ENCODE measurements around the gene MINK1.
"Not testable (repeated sequence)": the region's sequence is repeated elsewhere in the genome, so short reads cannot be mapped to it uniquely, and the experiment has no call there.

MINK1 gene

DNA sequence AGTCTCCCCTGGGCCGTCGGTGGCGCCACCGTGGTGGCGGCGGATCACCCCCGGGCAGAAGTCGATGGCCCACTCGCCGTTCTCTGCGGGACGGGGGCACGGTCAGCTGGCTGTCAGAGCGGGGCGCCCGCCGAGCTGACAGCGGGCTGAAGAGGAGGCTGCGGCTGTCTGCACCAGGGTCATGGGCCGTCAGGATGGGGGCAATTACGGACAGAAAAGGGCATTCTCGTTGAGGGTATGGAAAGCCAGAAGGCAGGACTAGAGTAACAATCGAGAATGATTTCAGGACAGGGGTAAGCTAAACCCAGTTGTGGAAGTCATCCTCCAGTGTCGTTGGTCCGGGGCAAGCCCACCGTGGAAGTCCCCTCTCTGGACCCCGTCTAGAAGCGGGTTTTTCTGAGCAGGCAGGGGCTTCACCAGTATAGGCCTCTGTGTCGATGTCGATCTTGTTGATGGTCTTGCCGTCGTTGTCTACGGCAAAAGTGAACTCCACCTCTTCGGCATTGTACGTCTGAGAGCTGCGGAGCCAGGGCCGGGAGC is 68.0 kb downstream of the MINK1 start:
- no peak for DNase-seq

DNA sequence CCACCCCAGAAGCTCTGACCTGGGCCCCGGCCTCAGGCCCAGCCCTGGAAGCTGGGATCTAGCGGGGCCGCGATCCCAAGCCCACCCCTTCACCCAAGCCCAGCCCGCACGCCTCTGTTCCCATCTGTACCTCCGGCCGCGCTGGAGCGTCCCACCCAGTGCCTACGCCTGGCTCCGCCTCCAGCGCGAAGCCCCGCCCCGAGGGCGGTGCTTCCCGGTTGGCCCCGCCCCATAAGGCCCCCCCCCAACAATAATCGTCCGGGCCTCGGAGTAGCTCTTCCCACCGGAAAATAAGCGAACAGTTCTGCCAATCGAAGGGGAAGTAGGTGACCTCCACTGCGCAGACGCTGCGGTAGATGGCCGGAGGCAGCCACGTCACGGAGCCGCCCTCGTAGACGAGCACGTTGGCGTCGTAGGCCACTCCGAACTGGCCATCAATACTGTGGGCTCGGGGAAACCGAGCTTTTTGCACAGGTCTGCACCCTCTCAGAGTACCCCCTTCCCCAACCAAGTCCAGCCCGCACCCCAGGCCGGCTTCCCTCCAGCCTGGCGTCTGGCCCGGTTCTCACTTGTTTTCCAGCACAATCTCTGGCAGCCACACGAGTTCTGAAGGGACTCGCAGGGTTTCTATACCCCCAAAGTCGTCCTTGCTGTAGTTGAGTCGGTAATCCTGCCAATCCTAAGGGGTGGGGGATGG is 68.7 kb downstream of the MINK1 start:
- no peak for DNase-seq

DNA sequence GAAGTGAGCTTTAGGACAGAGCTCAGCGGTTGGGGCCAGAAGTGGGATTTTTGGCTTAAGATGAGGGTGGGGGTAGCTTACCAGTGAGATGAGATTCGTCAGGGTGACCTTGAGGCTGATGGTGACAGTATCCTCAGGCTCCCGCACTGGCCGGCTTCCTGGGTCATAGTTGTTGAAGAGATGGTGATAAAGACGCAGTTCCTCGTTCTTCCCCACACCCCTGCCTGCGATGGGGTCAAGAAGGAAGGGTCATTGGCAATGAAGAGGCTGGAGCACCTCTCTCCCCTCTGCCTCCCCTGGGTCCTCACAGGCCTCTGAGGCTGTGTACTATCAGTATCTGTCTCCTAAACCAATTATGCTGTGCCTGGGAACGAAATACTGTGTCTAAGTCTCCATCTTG is 69.4 kb downstream of the MINK1 start:
- DNase-seq = no peak

DNA sequence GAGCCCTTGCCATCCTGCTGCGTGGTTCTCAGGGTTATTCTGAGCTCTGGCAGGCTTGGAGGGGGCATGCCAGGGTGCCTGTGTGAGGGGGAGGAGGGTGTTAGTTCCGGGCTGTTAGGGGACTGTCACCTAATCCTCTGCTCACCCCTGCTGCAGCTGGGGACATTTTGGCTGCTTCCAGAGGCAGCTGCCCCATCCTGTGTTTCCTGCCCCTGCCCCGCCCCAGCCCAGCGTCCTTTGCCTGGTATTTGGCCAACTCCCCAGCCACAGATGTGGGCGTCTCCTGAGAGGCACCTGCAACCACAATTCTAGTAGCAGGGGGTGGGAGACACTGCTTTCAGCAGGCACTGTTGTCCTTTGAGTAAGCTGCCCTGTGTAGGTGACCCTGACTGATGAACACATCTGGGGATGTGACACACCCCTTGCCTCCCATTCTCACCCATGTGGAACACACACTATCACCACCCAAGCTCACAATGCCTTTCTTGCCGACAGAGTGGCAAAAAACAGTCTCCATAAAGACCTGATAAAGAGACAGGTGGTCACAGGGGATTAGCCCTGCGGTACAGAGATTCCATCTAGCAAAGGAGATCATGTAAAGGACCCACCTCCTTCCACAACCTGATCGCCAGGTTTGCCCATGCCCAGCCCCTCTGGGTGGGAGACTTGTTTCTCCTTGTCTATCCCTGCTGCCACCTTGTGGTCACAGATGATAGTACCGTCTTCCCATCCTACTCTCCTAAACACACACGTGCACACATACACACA is 70.1 kb downstream of the MINK1 start, which contains the start of gene CHRNE:
Gene CHRNE (minus strand): TSS at position 48 of the 768 bp plus-strand sequence. CDS start 35 bp downstream, at position 13.
- peak; percentile 89 for DNase-seq

DNA sequence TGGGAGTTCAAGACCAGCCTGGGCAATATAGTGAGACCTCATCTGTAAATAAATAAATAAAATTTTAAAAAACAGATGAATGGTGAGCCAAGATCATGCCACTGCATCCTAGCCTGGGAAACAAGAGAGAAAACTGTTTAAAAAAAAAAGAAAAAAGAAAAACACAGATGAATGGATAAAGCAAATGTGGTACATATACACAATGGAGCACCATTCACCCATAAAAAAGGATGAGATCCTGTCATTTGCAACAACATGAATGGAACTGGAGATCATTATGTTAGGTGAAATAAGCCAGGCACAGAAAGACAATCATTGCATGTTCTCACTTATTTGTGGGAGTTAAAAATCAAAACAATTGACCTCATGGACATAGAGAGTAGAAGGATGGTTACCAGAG is 73.5 kb downstream of the MINK1 start:
- DNase-seq = not testable (repeated sequence)

DNA sequence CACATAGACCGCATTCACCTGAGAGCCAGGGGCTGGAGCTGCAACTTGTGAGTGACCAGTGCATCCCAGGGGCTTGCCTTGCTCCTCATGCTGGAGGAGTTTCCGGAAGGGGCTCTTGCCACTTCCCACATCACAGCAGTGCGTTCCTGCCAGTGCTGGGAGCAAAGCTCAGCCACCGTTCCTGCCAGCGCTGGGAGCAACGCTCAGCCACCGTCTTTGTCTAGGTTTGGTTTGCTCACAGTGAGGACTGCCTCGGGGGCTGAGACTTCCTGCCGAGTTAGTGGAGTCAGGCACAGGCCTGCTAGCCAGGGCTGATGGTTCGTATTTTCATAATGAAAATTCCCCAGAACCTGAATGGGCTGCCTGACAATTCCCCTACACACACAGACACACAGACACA is 75.2 kb downstream of the MINK1 start:
- DNase-seq = peak; percentile 85

DNA sequence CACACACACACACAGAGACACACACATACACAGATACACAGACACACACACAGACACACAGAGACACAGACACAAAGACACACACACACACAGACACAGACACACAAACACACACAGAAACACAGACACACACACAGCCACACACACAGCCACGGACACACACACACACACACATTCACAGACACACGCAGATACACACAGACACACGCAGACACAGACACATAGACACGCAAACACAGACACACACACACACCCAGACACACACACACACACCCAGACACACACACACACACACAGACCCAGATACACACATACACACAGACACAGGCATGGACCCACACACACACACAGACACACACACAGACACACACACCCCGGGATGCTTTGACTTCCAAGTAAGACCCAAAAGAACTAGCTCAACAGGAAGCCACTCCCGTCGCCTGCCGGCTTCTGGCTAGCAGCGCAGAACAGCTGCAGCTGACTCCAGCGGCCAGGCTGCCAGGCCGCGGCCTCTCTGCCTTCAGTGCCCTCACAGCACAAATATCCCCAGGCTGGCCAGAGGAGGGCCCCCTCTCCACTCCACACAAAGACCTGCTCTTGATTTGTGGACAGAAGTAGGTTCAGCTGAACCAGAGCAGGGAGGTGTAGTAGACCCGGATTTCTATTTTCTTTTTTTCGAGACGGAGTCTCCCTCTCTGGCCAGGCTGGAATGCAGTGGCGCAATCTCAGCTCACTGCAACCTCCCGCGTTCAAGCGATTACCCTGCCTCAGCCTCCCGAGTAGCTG is 75.8 kb downstream of the MINK1 start:
- peak; percentile 83 for DNase-seq

DNA sequence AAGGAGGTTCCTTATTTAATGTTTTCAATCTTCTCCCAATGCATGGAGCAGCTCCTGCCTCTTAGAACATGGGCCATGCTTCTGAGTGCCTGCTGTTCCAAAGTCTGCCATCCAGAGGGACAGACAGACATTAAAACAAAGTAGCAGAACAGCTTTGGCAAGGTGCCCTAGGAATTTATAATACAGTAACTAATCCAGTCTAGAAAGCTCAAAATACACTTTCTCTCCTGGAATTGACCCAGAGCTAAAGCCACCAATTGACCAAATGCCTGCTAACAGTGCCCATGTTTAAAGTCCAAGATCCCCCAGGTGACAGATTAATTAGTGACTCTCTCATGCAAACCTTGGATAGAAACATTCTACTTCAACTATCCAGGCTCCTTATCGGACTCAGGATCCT is 80.9 kb downstream of the MINK1 start:
- DNase-seq = no peak

DNA sequence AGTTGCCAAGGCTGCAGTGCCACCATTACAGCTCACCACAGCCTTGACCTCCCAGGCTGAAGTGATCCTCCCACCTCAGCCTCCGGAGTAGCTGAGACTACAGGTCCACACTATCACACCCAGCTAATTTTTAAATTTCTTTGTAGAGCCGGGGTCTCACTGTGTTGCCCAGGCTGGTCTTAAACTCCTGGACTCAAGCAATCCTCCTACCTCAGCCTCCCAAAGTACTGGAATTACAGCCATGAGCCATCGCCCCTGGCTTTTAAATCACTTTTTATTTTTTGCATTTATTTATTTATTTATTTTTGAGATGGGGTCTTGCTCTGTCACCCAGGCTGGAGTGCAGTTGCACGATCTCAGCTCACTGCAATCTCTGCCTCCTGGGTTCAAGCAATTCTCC is 81.4 kb downstream of the MINK1 start:
- DNase-seq = not testable (repeated sequence)

DNA sequence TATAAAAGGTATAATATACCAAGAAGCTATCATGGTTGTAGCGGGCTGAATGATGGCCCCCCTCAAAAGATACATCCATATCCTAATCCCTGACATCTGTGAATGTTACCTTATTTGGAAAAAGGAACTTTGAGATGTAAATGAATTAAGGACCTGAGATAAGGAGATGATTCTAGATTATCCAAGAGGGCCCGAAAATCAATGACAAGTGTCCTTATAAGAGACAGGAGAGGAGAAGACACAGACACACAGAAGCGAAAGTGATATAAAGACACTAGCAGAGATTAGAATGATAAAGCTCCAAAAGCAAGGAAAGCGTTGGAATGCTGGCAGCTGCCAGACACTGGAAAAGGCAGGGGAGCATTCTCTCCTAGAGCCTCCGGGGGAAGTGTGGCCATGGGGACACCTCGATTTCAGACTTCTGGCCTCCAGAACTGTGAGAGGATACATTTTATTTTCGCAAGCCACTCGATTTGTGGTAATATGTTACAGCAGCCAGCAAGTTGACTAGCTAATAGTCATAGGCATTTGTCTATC is 86.4 kb downstream of the MINK1 start:
- no peak for DNase-seq

DNA sequence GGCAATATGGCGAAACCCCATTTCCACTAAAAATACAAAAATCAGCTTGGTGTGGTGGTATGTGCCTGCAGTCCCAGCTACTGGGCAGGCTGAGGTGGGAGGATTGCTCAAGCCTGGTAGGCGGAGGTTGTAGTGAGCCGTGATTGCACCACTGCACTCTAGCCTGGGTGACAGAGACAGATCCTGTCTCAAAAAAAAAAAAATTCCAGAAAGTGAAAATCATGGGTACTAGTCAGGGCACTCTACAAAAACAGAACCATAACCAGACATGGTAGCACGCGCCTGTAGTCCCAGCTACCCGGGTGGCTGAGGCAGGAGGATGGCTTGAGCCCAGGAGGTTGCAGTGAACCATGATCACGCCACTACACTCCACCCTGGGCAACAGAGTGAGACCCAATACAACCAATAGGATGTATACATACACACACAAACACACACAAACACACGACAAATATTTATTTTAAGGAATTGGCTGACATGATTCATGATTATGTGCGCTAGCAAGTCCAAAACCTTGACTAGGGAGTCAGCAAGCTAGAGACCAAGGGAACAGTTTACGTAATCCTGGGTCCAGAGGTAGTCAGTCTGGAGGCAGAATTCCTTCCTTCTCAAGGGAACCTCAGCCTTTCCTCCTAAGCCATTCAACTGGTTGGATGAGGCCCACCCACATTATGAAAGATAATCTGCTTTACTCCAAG is 87.4 kb downstream of the MINK1 start:
- no peak for DNase-seq

DNA sequence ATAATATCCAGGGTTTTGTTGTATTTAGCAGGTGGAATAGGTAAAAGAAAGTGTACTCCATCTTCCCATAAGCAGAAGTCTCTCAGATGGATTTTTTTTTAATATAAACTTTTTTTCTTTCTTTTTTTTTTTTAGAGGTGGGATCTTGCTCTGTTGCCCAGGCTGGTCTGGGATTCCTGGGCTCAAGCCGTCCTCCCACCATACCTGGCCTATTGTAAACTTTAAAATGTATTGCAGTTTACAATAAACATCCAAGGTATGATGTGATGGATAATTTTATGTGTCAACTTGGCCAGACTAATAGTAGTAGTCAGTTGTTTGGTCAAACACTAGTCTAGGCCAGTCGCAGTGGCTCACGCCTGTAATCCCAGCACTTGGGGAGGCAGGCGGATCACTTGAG is 88.2 kb downstream of the MINK1 start:
- no peak for DNase-seq

DNA sequence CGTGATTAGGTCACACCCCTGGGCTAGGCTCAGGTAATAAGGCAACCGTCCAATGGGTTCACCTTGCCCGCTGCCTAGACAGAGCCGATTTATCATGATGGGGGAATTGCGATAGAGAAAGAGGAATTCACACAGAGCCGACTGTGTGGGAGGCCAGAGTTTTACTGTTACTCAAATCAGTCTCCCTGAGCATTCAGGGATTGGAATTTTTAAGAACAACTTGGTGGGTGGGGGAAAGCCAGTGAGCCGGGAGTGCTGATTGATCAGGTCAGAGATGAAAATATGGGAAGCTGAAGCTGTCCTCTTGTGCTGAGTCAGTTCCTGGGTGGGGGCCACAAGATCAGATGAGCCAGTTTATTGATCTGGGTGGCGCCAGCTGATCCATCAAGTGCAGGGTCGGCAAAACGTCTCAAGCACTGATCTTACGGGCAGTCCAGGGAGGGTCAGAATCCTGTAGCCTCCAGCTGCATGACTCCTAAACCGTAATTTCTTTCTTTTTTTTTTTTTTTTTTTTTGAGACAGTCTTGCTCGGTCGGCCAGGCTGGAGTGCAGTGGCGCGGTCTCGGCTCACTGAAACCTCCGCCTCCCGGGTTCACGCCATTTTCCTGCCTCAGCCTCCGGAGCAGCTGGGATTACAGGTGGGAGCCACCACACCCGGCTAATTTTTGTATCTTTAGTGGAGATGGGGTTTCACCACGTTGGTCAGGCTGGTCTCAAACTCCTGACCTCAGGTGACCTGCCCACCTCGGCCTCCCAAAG is 93.6 kb downstream of the MINK1 start:
- DNase-seq = not testable (repeated sequence)

DNA sequence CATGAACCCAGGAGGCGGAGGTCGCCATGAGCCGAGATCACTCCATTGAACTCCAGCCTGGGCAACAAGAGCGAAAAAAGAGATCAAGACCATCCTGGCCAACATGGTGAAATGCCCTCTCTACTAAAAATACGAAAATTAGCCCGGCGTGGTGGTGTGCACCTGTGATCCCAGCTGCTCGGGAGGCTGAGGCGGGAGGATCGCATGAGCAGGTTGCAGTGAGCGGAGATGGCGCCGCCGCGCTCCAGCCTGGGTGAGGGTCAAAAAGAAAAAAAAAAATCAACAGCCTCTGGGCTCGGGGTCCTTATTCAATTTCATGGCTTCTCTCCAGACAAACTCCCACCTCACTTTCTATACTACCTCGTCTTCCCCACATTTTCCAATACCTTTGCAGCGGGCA is 95.7 kb downstream of the MINK1 start:
- DNase-seq = no peak

DNA sequence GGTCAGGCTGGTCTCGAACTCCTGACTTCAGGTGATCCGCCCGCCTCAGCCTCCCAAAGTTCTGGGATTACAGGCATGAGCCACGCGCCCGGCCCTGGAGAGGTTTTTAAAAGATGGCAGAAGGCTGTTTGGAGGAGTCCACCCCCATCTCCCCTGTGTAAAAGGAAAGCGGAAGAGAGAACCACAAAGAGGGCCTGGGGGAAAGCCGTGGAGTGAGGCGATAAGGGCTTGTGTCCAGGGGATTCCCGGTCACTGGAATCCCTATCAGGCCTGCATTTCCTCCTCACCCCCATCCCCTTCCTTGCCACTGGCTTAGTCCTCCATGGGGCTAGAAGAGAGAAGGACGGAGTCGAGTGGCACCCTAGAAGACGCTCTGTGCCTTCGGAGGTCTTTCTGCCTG is 98.8 kb downstream of the MINK1 start, which contains the start of gene GP1BA:
Gene GP1BA (plus strand): TSS at position 315 of the 400 bp plus-strand sequence. CDS start 328 bp downstream, outside the sequence.
- DNase-seq = no peak

DNA sequence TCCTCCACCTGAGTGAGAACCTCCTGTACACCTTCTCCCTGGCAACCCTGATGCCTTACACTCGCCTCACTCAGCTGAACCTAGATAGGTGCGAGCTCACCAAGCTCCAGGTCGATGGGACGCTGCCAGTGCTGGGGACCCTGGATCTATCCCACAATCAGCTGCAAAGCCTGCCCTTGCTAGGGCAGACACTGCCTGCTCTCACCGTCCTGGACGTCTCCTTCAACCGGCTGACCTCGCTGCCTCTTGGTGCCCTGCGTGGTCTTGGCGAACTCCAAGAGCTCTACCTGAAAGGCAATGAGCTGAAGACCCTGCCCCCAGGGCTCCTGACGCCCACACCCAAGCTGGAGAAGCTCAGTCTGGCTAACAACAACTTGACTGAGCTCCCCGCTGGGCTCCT is 99.6 kb downstream of the MINK1 start:
- DNase-seq = no peak

DNA sequence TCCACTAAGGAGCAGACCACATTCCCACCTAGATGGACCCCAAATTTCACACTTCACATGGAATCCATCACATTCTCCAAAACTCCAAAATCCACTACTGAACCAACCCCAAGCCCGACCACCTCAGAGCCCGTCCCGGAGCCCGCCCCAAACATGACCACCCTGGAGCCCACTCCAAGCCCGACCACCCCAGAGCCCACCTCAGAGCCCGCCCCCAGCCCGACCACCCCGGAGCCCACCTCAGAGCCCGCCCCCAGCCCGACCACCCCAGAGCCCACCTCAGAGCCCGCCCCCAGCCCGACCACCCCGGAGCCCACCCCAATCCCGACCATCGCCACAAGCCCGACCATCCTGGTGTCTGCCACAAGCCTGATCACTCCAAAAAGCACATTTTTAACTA is 100.5 kb downstream of the MINK1 start:
- no peak for DNase-seq

DNA sequence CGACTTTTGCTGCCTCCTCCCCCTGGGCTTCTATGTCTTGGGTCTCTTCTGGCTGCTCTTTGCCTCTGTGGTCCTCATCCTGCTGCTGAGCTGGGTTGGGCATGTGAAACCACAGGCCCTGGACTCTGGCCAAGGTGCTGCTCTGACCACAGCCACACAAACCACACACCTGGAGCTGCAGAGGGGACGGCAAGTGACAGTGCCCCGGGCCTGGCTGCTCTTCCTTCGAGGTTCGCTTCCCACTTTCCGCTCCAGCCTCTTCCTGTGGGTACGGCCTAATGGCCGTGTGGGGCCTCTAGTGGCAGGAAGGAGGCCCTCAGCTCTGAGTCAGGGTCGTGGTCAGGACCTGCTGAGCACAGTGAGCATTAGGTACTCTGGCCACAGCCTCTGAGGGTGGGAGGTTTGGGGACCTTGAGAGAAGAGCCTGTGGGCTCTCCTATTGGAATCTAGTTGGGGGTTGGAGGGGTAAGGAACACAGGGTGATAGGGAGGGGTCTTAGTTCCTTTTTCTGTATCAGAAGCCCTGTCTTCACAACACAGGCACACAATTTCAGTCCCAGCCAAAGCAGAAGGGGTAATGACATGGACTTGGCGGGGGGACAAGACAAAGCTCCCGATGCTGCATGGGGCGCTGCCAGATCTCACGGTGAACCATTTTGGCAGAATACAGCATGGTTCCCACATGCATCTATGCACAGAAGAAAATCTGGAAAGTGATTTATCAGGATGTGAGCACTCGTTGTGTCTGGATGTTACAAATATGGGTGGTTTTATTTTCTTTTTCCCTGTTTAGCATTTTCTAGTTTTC is 101.2 kb downstream of the MINK1 start:
- DNase-seq = peak; percentile 47

DNA sequence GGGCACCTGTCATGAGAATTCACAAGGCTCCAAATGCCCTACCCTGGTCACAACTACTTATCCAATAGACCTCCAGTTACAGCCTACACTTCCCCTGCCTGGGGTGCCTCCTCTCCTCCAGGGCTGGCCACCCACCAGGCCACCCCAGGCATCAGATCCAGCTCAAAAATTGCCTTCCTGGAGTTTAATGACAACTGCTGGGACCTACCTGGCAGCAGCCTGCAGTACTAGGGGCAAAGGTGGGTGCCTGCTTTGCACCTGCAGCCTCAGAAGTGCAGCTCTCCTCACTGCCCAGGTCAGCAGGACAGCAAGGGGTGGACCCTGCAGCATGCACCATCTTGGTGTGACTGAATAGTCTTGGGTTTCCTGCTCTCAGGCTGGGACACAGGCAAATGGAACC is 102.5 kb downstream of the MINK1 start:
- no peak for DNase-seq

DNA sequence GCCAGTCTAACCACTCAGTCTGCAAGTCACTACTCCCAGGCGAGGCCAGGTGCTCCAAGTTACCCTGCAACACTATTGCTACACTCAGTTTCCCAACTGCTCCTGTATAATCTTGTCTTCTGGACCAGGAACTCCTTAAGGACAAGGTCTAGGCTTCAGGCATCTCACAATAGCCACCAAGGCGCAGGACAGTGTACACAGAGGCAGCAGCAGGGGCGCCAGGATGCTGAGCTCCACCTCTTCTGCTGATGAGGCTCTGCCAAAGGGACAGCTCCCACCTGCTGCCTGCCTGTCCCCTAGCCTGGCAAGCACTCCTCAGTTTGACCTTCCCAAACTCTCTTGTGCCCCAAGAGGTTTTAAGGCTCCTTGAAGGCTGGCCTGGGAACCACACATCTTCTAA is 103.3 kb downstream of the MINK1 start:
- DNase-seq = no peak

DNA sequence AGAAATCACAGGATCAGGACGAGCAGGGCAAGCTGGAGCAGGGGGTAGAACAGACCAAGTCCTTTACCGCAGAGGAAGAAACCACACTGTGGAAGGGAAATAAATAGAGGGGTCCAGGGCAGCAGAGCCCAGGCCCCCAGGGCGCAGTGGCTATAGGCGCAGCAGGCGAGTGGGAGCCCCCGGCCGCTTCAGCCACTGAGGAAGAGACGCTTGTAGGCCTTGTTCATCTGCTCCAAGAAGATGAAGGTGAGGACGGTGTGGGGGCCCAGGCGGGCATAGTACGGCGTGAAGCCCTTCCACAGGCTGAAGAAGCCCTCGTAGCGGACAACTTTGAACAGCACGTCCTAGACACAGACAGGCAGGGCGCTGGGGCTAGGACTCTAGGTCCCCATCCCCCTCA is 104.4 kb downstream of the MINK1 start:
- DNase-seq = no peak
